GM12872 (cell line): ENCODE data around the gene MRC1.

Experiments
- TF ChIP-seq, protein P1 (sequence below): IDR thresholded peaks from 3 replicates; pipeline ENCODE4 v1.5.1; 2011; ENCODE audit warnings: low read depth, mild to moderate bottlenecking, low read length, moderate library complexity; ENCODE audit not compliant: insufficient read depth

MRC1 gene

DNA sequence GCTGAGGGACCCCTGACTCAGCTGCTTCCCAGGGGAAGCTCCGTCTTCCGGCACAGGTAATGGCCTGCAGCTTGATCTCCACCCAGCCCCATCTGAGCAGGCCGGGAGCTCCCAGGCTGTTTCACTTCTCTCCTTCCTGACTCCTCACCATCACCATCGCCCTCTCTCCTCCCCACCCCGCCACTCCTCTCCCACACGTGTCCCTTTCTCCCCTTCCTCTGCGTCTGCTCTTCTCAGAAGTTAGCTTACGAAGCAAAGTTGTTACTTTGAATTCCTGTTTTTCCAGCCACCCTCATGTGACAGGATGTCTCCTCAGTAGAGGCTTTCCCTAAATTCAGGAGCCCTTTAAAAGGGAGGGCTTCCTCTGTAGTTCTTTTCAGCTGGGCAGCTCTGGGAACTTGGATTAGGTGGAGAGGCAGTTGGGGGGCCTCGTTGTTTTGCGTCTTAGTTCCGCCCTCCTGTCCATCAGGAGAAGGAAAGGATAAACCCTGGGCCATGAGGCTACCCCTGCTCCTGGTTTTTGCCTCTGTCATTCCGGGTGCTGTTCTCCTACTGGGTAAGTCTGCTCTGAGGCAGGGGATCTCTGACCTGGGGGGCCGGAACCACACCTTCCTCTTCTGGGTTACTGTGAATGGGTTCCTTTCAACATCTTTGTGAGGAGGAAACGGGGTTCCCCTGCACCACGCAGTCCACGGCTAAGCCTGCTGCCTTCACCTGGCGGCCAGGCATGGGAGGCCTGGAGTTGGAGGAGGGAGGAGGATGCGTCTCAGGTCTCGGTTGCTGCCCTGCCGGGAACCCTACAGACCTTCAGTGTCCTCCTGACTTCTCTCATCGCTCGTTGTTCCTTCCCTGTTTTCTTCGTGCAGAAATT is at the start of gene MRC1:
Gene MRC1 (plus strand): TSS at position 378 of the 871 bp plus-strand sequence. CDS start 118 bp downstream, at position 496.
- TF ChIP-seq, protein P1, sequence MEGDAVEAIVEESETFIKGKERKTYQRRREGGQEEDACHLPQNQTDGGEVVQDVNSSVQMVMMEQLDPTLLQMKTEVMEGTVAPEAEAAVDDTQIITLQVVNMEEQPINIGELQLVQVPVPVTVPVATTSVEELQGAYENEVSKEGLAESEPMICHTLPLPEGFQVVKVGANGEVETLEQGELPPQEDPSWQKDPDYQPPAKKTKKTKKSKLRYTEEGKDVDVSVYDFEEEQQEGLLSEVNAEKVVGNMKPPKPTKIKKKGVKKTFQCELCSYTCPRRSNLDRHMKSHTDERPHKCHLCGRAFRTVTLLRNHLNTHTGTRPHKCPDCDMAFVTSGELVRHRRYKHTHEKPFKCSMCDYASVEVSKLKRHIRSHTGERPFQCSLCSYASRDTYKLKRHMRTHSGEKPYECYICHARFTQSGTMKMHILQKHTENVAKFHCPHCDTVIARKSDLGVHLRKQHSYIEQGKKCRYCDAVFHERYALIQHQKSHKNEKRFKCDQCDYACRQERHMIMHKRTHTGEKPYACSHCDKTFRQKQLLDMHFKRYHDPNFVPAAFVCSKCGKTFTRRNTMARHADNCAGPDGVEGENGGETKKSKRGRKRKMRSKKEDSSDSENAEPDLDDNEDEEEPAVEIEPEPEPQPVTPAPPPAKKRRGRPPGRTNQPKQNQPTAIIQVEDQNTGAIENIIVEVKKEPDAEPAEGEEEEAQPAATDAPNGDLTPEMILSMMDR: no peak

DNA sequence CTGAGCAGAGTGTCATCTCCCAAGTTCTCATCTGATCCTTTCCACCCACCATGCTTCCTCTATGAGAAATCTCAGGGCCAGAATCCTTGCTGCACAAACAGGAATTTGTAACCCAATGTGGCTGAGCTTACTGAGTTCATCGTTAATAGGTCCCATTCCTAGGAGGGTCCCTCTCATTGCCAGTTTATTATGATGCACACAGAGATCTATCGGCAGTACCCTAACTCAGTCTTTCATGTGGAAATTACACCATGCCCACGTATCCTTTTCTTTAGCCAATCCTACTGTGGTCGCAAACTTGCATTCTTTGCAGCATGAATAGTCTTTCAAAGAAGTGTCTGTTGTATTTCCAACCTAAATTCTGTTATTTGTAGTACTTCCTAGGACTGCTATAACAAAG is 45.0 kb upstream of the MRC1 start:
- TF ChIP-seq, protein P1: no peak

DNA sequence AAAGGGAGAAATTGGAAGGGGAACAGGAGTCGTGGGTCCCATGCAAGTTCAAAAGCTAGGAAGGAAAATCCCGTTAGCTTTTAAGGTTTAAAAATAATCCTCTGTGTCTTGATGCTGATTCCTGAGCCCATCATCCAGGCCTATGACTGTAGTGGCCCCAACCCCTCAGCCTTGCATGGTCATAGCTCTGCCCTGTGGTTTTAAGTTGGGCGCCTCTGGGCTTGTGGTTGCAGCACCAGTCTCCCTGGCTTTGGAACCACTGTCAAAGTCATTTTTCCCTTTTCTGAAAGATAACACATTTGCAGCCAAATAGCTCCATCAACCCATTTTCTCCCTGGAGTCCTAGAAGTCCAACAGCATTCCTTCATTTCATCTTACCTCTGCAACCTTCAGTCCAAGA is 43.5 kb upstream of the MRC1 start:
- TF ChIP-seq, protein P1: no peak

DNA sequence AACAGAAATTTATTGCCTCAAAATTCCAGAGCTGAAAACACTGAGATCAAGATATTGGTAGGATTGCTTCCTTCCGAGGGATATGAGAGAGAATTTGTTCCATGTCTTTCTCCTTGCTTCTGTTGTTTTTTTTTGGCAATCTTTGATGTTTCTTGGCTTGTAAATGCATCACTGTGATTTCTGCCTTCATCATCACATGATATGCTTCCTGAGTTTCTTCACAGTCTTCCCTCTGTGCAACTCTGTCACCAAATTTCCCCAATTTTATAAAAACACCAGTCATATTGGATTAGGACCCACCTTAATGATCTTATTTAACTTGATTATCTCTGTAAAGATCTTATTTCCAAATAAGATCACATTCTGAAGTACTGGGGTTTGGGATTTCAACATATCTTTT is 42.4 kb upstream of the MRC1 start:
- TF ChIP-seq, protein P1: no peak

DNA sequence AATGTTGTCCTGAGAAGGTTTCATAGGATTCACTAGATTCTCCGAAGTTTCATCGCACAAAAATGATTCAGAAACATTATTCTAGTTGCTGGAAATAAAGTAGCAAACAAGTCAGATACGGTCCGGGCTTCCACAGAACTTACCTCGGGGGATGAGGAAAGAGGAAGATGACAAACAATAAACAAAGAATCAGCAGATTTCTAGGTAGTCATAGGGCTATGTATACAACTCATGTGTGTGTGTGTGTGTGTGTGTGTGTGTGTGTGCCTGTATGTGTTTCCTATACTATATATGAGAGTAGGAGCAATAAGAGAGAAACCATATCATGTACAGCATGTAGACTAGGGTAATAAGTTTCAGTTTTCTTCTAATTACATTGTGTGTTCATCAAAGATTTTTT is 40.7 kb upstream of the MRC1 start:
- TF ChIP-seq, protein P1: no peak

DNA sequence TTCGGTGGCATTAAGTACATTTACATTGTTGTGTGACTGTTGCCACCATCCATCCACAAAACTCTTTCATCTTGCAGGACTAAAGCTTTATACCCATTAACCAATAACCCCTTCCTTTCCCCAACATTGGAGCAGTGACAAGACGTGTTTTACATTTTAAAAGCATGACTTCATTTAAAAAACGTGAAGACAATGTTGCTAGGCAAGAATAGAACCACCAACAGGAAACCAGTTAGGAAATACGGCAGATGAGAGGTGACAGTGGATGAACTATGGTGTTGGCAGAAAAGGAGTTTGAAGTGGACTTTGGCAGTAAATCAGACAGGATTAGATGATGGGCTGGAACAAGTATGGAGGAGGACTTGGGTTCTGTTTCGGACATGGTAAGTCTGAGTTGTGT is 40.2 kb upstream of the MRC1 start:
- TF ChIP-seq, protein P1: no peak

DNA sequence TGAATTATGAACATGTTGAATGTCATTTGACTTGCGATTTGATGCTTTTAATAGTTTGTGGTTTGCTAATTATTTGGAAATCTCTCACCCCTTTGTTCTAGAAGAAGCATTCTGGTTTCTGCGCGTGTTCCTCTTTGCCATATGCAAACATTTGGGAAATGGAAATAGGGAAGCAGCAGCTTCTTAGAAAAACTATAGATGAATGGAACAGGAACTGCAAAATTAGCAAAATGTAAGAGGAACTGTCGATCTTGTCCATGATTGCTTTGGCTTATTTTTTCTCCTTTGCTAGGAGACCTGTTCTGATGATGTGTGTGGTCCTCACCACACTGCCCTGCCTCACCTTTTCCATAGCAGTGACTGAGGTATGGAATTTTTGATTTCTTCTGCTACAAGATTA is 38.1 kb upstream of the MRC1 start:
- TF ChIP-seq, protein P1: no peak
